ENCODE measurements around the gene ADGRD2. TPM values are rescaled to one million over a fixed set of nuclear protein-coding genes. Genes with fewer than 3 reads are reported as not detected.

ADGRD2 gene
- total RNA-seq, 1 experiment from 2014 or later = not detected

- TF ChIP-seq REST (IDR thresholded peaks at IDR 0.05; ENCODE audit: low read depth) = no peak
- no peak for TF ChIP-seq ZNF274 (IDR thresholded peaks at IDR 0.05; ENCODE audit: low read depth, low read length)
- TF ChIP-seq SIN3A (IDR thresholded peaks at IDR 0.05; ENCODE audit: low read depth) = no peak
- TF ChIP-seq EZH2 (IDR thresholded peaks at IDR 0.05) = no peak
- TF ChIP-seq CBX3 (IDR thresholded peaks at IDR 0.05; ENCODE audit: low read depth) = no peak
- TF ChIP-seq, protein P1, sequence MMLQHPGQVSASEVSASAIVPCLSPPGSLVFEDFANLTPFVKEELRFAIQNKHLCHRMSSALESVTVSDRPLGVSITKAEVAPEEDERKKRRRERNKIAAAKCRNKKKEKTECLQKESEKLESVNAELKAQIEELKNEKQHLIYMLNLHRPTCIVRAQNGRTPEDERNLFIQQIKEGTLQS (IDR thresholded peaks at IDR 0.05) = no peak
- no peak for TF ChIP-seq JUND (IDR thresholded peaks at IDR 0.05)
- no peak for TF ChIP-seq SRF (IDR thresholded peaks at IDR 0.05; ENCODE audit: low read depth)
- TF ChIP-seq TCF7L2 (IDR thresholded peaks at IDR 0.05; ENCODE audit: borderline replicate concordance, extremely low read depth, insufficient read depth, insufficient read length) = no peak
- no peak for TF ChIP-seq EZH2phosphoT487 (IDR thresholded peaks at IDR 0.05; ENCODE audit: borderline replicate concordance)
- TF ChIP-seq RAD21 (IDR thresholded peaks at IDR 0.05; ENCODE audit: low read depth) = no peak
Observed at GRCh38 chr9:124496075-124496449, 45.8 kb downstream of the ADGRD2 start (continued).

DNA sequence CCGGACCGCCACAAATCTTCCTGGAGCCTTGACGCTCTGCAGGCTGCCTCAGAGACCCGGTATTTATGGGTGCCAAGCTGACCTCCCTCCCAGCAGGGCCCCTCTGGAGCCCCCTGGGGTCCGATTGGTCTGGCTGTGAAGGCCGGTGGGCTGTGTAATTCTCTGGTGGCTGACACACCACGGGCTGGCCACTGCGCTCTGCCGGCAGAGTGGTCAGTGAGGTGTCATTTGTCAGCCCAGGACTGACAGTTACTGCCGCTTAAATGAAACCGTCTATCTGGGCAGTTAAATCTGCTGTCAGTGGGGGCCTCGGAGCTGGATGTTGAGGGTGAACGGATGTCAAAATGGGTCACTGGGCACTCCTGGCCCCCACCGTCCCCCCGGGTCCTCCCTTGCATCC is 46.2 kb downstream of the ADGRD2 start:
- intact Hi-C loops (cut with micrococcal nuclease) = no loop called here
- ChIA-PET POLR2A (no interaction called here), RAD21 (ENCODE audit: low non-redundant PET in 1 of 2, low total read pairs in 2 of 2, uncharacterized antibody in 2 of 2, unreplicated experiment in 2 of 2) (no interaction called here), CTCF (no interaction called here)
- TF ChIP-seq ZBTB33 (IDR thresholded peaks at IDR 0.05; ENCODE audit: extremely low read depth, insufficient replicate concordance, low read length) (no peak), EGR1 (IDR thresholded peaks at IDR 0.05; ENCODE audit: low read depth) (no peak), SIN3A (IDR thresholded peaks at IDR 0.05; ENCODE audit: low read depth) (no peak), RAD21 (IDR thresholded peaks at IDR 0.05; ENCODE audit: low read depth) (no peak), POLR2A (IDR thresholded peaks at IDR 0.05; ENCODE audit: borderline replicate concordance, extremely low read depth, insufficient read depth, insufficient read length) (no peak), FOSL1 (IDR thresholded peaks at IDR 0.05; ENCODE audit: low read depth) (no peak), POLR2AphosphoS5 (IDR thresholded peaks at IDR 0.05; ENCODE audit: low read depth, low read length) (no peak), EZH2 (IDR thresholded peaks at IDR 0.05) (no peak), TCF7L2 (IDR thresholded peaks at IDR 0.05; ENCODE audit: borderline replicate concordance, extremely low read depth, insufficient read depth, insufficient read length) (no peak), ZNF274 (IDR thresholded peaks at IDR 0.05; ENCODE audit: low read depth, low read length) (no peak), ZFX (IDR thresholded peaks at IDR 0.05) (no peak)
- TF ChIP-seq, protein P1 (IDR thresholded peaks at IDR 0.05) = no peak
- TF ChIP-seq, protein P2, sequence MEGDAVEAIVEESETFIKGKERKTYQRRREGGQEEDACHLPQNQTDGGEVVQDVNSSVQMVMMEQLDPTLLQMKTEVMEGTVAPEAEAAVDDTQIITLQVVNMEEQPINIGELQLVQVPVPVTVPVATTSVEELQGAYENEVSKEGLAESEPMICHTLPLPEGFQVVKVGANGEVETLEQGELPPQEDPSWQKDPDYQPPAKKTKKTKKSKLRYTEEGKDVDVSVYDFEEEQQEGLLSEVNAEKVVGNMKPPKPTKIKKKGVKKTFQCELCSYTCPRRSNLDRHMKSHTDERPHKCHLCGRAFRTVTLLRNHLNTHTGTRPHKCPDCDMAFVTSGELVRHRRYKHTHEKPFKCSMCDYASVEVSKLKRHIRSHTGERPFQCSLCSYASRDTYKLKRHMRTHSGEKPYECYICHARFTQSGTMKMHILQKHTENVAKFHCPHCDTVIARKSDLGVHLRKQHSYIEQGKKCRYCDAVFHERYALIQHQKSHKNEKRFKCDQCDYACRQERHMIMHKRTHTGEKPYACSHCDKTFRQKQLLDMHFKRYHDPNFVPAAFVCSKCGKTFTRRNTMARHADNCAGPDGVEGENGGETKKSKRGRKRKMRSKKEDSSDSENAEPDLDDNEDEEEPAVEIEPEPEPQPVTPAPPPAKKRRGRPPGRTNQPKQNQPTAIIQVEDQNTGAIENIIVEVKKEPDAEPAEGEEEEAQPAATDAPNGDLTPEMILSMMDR (IDR thresholded peaks at IDR 0.05 in 2 of 3, conservative IDR thresholded peaks at IDR 0.05 in 1 of 3; ENCODE audit: borderline replicate concordance in 1 of 3, insufficient read depth in 1 of 3, low read depth in 2 of 3, low read length in 2 of 3) = no peak
- H3K9me3 ChIP-seq (ENCODE audit: control insufficient read depth in 1 of 2, insufficient read depth in 1 of 2, low read depth in 1 of 2, low read length in 2 of 2) = no peaks in the 10 kb centered on the region
- no TSS peak for BruUV-seq (replicated peaks)
- no peaks in the 10 kb centered on the region for H3K36me3 ChIP-seq (ENCODE audit: control insufficient read depth in 1 of 2, insufficient read depth in 2 of 2, low read length in 2 of 2)
- H3K27ac ChIP-seq (ENCODE audit: low read depth, low read length) = no peak overlapping the region
- no peaks in the 10 kb centered on the region for H3K4me1 ChIP-seq (ENCODE audit: control insufficient read depth in 1 of 2, insufficient read depth in 2 of 2, low read length in 2 of 2)
- H4K20me1 ChIP-seq (ENCODE audit: insufficient read depth) = no peaks in the 10 kb centered on the region
- H3K27me3 ChIP-seq (ENCODE audit: insufficient read depth, low read length) = no peaks in the 10 kb centered on the region
- H3K79me2 ChIP-seq (ENCODE audit: insufficient read depth, low read length) = no peaks in the 10 kb centered on the region
- DNase-seq (ENCODE audit: low read depth, low spot score) = no peak
- H2AFZ ChIP-seq (ENCODE audit: low read depth, low read length, poor library complexity, severe bottlenecking) = no peak overlapping the region
- no peak overlapping the region for H3K4me3 ChIP-seq (replicated peaks in 1 of 2; ENCODE audit: low read depth in 1 of 2, low read length in 2 of 2)
- H3K4me2 ChIP-seq (ENCODE audit: low read length) = no peak overlapping the region
- no peak overlapping the region for H3K9ac ChIP-seq (ENCODE audit: low read length)
- no peaks in the 10 kb centered on the region for H3K9me2 ChIP-seq (ENCODE audit: insufficient read depth)
- no peak for ATAC-seq

Measured in HCT116 (cell line).